A673 (cell line): ENCODE measurements around the gene ARHGAP24. TPM values are rescaled to one million over a fixed set of nuclear protein-coding genes. Genes with fewer than 3 reads are reported as not detected.

Source experiments
- BruUV-seq: library from RNA; stranded (reverse); fragments of 400-500 nt; replicated peaks from 2 replicates; lab custom pipeline; 2021; lab: Mats Ljungman, UMichigan
- CTCF ChIA-PET: fragments of 300-600 bp; sonication (Branson Sonifier 250); formaldehyde crosslinking; loops from one replicate; lab custom pipeline; 2022; ENCODE audit warnings: antibody characterized with exemption; lab: Charles Lee
- POLR2A ChIA-PET: fragments of 300-600 bp; sonication (Branson Sonifier 250); formaldehyde crosslinking; loops from one replicate; lab custom pipeline; 2022; ENCODE audit warnings: antibody characterized with exemption; ENCODE audit not compliant: low non-redundant PET; lab: Charles Lee
- DNase-seq: peaks from one replicate; pipeline ENCODE4 v3.0.0-alpha.2; 2015; ENCODE audit warnings: low spot score
- H3K27ac ChIP-seq: fragments of 200-600 bp; sonication (generic); 2 replicates; pipeline ENCODE4 v1.5.1; 2016; ENCODE audit warnings: mixed run types, low read depth, mild to moderate bottlenecking, mixed read lengths, antibody characterized with exemption, low read length; ENCODE audit not compliant: poor library complexity, severe bottlenecking
- H3K27me3 ChIP-seq: fragments of 200-600 bp; sonication (generic); replicated peaks from 2 replicates; pipeline ENCODE4 v1.6.1; 2017; ENCODE audit warnings: mixed run types, low read depth, mild to moderate bottlenecking, mixed read lengths, antibody characterized with exemption, low read length; ENCODE audit not compliant: insufficient read depth, poor library complexity
- H3K36me3 ChIP-seq: fragments of 200-600 bp; sonication (generic); 2 replicates; pipeline ENCODE4 v1.6.1; 2016; ENCODE audit warnings: mixed run types, mild to moderate bottlenecking, mixed read lengths, antibody characterized with exemption, low read length; ENCODE audit not compliant: insufficient read depth, poor library complexity, severe bottlenecking
- H3K4me1 ChIP-seq: fragments of 200-600 bp; sonication (generic); 2 replicates; pipeline ENCODE4 v1.6.1; 2017; ENCODE audit warnings: mixed run types, mild to moderate bottlenecking, mixed read lengths, antibody characterized with exemption, low read length; ENCODE audit not compliant: insufficient read depth, poor library complexity, severe bottlenecking
- H3K4me3 ChIP-seq: fragments of 200-600 bp; sonication (generic); 2 replicates; pipeline ENCODE4 v1.5.1; 2016; ENCODE audit warnings: low read depth, mixed run types, mild to moderate bottlenecking, mixed read lengths, low read length; ENCODE audit not compliant: poor library complexity, severe bottlenecking
- H3K9me3 ChIP-seq: fragments of 200-600 bp; sonication (generic); 2 replicates; pipeline ENCODE4 v1.6.1; 2016; ENCODE audit warnings: mixed run types, low read depth, mild to moderate bottlenecking, mixed read lengths, antibody characterized with exemption, low read length; ENCODE audit not compliant: poor library complexity, severe bottlenecking
- CTCF ChIP-seq: fragments of 300-800, 200-600 bp; sonication (generic); conservative IDR thresholded peaks from 2 replicates; pipeline ENCODE4 v1.5.1; 2017; ENCODE audit warnings: low read depth, mild to moderate bottlenecking, antibody characterized with exemption, low read length, moderate library complexity, mixed read lengths
- EZH2 ChIP-seq: fragments of 200-600 bp; sonication (generic); IDR thresholded peaks from 2 replicates; pipeline ENCODE4 v1.6.1; 2017; ENCODE audit warnings: borderline replicate concordance, low read depth, mild to moderate bottlenecking, mixed read lengths, antibody characterized with exemption, low read length; ENCODE audit not compliant: poor library complexity, severe bottlenecking
- intact Hi-C: fragments of 100-400 bp; cut with micrococcal nuclease; formaldehyde crosslinking; loops from one replicate; pipeline ENCODE4 v1.10.0; 2022; ENCODE audit not compliant: unreplicated experiment
- total RNA-seq: library from RNA; stranded (reverse); gene quantifications from 2 replicates; pipeline ENCODE4 v1.2.3, GENCODE V29; 2021

Gene ARHGAP24
- total RNA-seq, 1 experiment from 2014 or later, result 5.8 TPM

- no peak for DNase-seq
- CTCF ChIA-PET, result no interaction called here
Observed at GRCh38 chr4:85951099-85951498, 476.1 kb downstream of the ARHGAP24 start.

GRCh38 chr4:85952528-85952927, 477.6 kb downstream of the ARHGAP24 start:
- DNase-seq, result no peak
- no peaks in the 10 kb centered on the region for H3K9me3 ChIP-seq
- POLR2A ChIA-PET, result no interaction called here

More at GRCh38 chr4:85951099-85951498, 476.1 kb downstream of the ARHGAP24 start:
- Histone ChIP-seq H3K27me3 (no peaks in the 10 kb centered on the region), H3K4me3 (no peak overlapping the region), H3K27ac (no peak overlapping the region), H3K36me3 (no peaks in the 10 kb centered on the region), H3K9me3 (no peaks in the 10 kb centered on the region), H3K4me1 (no peaks in the 10 kb centered on the region)
- intact Hi-C loops, result no loop called here
- no TSS peak for BruUV-seq
- POLR2A ChIA-PET, result no interaction called here
- TF ChIP-seq CTCF, result no peak
- no peak for TF ChIP-seq EZH2

GRCh38 chr4:85952972-85953650, 478.2 kb downstream of the ARHGAP24 start:
- intact Hi-C loops, result no loop called here
- Histone ChIP-seq H3K27ac (no peak overlapping the region), H3K9me3 (no peaks in the 10 kb centered on the region), H3K4me3 (no peak overlapping the region), H3K4me1 (no peaks in the 10 kb centered on the region), H3K36me3 (no peaks in the 10 kb centered on the region), H3K27me3 (no peaks in the 10 kb centered on the region)
- BruUV-seq, result no TSS peak
- POLR2A ChIA-PET, result no interaction called here
- CTCF ChIA-PET, result no interaction called here
- no peak for DNase-seq
- TF ChIP-seq EZH2, result no peak
- TF ChIP-seq CTCF, result no peak

More at GRCh38 chr4:85952528-85952927, 477.6 kb downstream of the ARHGAP24 start:
- TF ChIP-seq CTCF (no peak), EZH2 (no peak)
- no peaks in the 10 kb centered on the region for H3K4me1 ChIP-seq
- no peaks in the 10 kb centered on the region for H3K27me3 ChIP-seq
- no peaks in the 10 kb centered on the region for H3K36me3 ChIP-seq
- H3K27ac ChIP-seq, result no peak overlapping the region
- H3K4me3 ChIP-seq, result no peak overlapping the region
- CTCF ChIA-PET, result no interaction called here
- BruUV-seq, result no TSS peak
- intact Hi-C loops, result no loop called here
